HG03066 (cell line): ENCODE data around the gene GPHA2.

Experiments used
- ATAC-seq: cut with Tn5 transposase; IDR thresholded peaks from one replicate; pipeline ENCODE4 v1.9.1; 2021; ENCODE audit warnings: low read depth; ENCODE audit not compliant: unreplicated experiment

The GPHA2 gene

GRCh38 chr11:64892838-64893193 lies 42.9 kb downstream of the GPHA2 start:
- no peak for ATAC-seq

- no peak for ATAC-seq
Measured at GRCh38 chr11:64892411-64892831, 43.3 kb downstream of the GPHA2 start.

- no peak for ATAC-seq
Measured at GRCh38 chr11:64891880-64892279, 43.8 kb downstream of the GPHA2 start.

- no peak for ATAC-seq
Measured at GRCh38 chr11:64891215-64891848, 44.4 kb downstream of the GPHA2 start.

GRCh38 chr11:64890522-64890939 lies 45.2 kb downstream of the GPHA2 start:
- ATAC-seq, result no peak

GRCh38 chr11:64888729-64889511 lies 46.8 kb downstream of the GPHA2 start:
- ATAC-seq, result no peak

GRCh38 chr11:64888406-64888728 lies 47.3 kb downstream of the GPHA2 start:
- no peak for ATAC-seq

- ATAC-seq, result peak; percentile 60
Measured at GRCh38 chr11:64887757-64888405, 47.8 kb downstream of the GPHA2 start.

GRCh38 chr11:64887234-64887756 lies 48.4 kb downstream of the GPHA2 start:
- ATAC-seq, result no peak

GRCh38 chr11:64885367-64886286 lies 50.1 kb downstream of the GPHA2 start:
- ATAC-seq, result no peak
